Transverse colon (tissue), 4 donors: ENCODE data around the gene GPR42. TPM values are rescaled to one million over a fixed set of nuclear protein-coding genes. Genes with fewer than 3 reads are reported as not detected.

ENCODE experiments used
- DNase-seq: peaks from one replicate; pipeline ENCODE4 v3.0.0-alpha.2; 2019
- H3K27ac ChIP-seq, 4 donors: fragments of 200-600 bp; sonication (generic); 2 replicates each; pipeline ENCODE4 v1.5.1; 2016 to 2018; ENCODE audit warnings: inconsistent platforms in 4 of 4
- H3K27me3 ChIP-seq: fragments of 200-600 bp; sonication (generic); 2 replicates; pipeline ENCODE4 v1.5.1; 2017; ENCODE audit warnings: inconsistent platforms
- H3K36me3 ChIP-seq, 4 donors: fragments of 200-600 bp; sonication (generic); 2 replicates each; pipeline ENCODE4 v1.5.1; 2017 to 2019; ENCODE audit warnings: inconsistent platforms in 4 of 4
- H3K4me1 ChIP-seq, 4 donors: fragments of 200-600 bp; sonication (generic); 2 replicates each; pipeline ENCODE4 v1.5.1; 2017 to 2020; ENCODE audit warnings: inconsistent platforms in 4 of 4
- H3K4me3 ChIP-seq, 4 donors: fragments of 200-600 bp; sonication (generic); 1 replicate in 1 of 4; 2 replicates in 3 of 4; pipeline versions ENCODE4 v1.5.1 to v1.6.1; 2017 to 2019; ENCODE audit warnings: inconsistent platforms in 4 of 4
- H3K9me3 ChIP-seq, 2 donors: fragments of 200-600 bp; sonication (generic); 2 replicates each; pipeline ENCODE4 v1.5.1; 2017 to 2019; ENCODE audit warnings: inconsistent platforms in 2 of 2
- CTCF ChIP-seq, 5 experiments: fragments of 200-600 bp in 3 of 5; fragments of 450-650 bp in 2 of 5; sonication (generic) in 3 of 5; IDR thresholded peaks; 1 replicate in 2 of 5; 2 replicates in 3 of 5; pipeline ENCODE4 v1.5.1; 2016 to 2017; ENCODE audit warnings: antibody characterized with exemption in 5 of 5, inconsistent platforms in 3 of 5, mild to moderate bottlenecking in 2 of 5, moderate library complexity in 1 of 5
- EP300 ChIP-seq: sonication (generic); formaldehyde crosslinking; IDR thresholded peaks from one replicate; pipeline ENCODE4 v1.6.1; 2017; ENCODE audit warnings: antibody characterized with exemption, low read depth
- POLR2A ChIP-seq: fragments of 450-650 bp; IDR thresholded peaks from one replicate; pipeline ENCODE4 v1.6.1; 2016; ENCODE audit warnings: antibody characterized with exemption, mild to moderate bottlenecking, moderate library complexity
- POLR2AphosphoS5 ChIP-seq, 3 donors: sonication (generic); formaldehyde crosslinking; IDR thresholded peaks; one replicate each; pipeline ENCODE4 v1.6.1; 2016; ENCODE audit warnings: antibody characterized with exemption in 3 of 3
- WGBS, 2 donors: methylation state at CpG; one replicate each; pipeline ENCODE4 v1.1.5; 2018; ENCODE audit warnings: low coverage in 1 of 2; 5-methylcytosine and 5-hydroxymethylcytosine counted together
- in situ Hi-C, 4 donors: fragments of 200-750 bp; cut with MboI; loops; one replicate each; pipeline versions ENCODE4 v1.15.0 to v1.15.1; 2017; ENCODE audit warnings: low sequenced_read_pairs in 3 of 4, low pct_ligation_motif_present in 1 of 4, low pct_unique_long_range_greater_than_20kb in 1 of 4
- intact Hi-C: fragments of 100-400 bp; cut with DNase I; formaldehyde crosslinking; loops from one replicate; pipeline ENCODE4 v1.15.1; 2023; ENCODE audit warnings: low total_unique reads
- total RNA-seq, 4 donors: library from RNA; depleted of rRNA; stranded (reverse); fragments of >200 nt; gene quantifications; one replicate each; pipeline ENCODE4 v1.1.0, GENCODE V29; 2016

GPR42 gene
- total RNA-seq, 4 donors from 2014 or later, result not detected

DNA sequence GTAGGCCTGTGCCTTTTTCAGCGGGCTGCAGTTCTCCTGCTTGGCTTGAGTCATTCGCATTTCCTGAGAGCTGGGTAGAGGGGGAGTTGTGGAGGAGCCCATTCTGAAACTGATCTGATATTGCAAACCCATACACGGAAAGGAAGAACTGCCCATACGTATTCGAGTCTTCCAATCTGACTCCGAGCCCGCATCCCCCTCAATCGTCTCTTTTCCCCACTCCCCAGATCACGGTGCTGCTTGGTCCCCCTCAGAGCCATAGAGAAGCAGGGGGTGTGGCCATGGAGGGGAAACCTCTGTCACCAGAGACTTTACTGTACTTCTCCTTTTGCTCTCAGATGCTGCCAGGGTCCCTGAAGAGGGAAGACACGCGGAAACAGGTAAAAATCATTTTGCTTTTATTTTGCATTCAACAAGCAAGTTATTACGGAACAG, 42.0 kb upstream of the GPR42 start, which contains the start of gene CD22:
Gene CD22, plus strand, starts transcription at position 337 of the 435 bp plus-strand sequence. CDS start 2,854 bp downstream, outside the sequence.
- H3K9me3 ChIP-seq, result no peaks in the 10 kb centered on the region

DNA sequence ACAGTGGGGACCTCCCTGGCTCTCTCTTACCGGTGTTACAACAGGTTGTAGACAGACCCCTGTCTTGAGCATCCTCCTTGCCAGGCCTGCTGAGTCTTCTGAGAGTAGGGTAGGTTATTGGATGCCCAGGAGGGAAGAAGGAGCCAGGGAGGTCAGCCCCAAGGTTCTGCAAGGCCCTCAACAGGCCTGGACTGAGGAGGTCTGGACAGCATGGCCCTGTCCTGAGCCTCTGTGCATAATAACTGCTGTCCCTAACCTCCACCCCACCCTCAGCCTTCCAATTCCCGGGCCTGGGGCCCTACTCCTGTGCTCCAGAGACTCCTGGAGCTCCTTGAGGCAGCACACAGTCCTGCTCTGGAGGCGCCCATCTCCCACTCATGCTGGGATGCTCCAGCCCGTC, 41.5 kb upstream of the GPR42 start:
- DNase-seq, result no peak
- Histone ChIP-seq H3K36me3 (no peaks in the 10 kb centered on the region), H3K27ac (no peak overlapping the region), H3K27me3 (peaks cover 22% of the 10 kb centered on the region), H3K4me1 (no peaks in the 10 kb centered on the region), H3K4me3 (no peak overlapping the region), H3K9me3 (no peaks in the 10 kb centered on the region)
- TF ChIP-seq EP300 (no peak), CTCF (IDR thresholded peaks at IDR 0.05) (no peak), POLR2A (no peak), POLR2AphosphoS5 (IDR thresholded peaks at IDR 0.05) (no peak)
- 53% methylated on average over 4 of the region's 4 CpGs; no CpG with 5 or more reads in 1 of the 2 donors for WGBS, 2 donors
- intact Hi-C loops, result no loop called here
- in situ Hi-C loops, result no loop called here

More for the DNA sequence above, 42.0 kb upstream of the GPR42 start, which contains the start of gene CD22:
- peaks cover 22% of the 10 kb centered on the region for H3K27me3 ChIP-seq
- no peaks in the 10 kb centered on the region for H3K4me1 ChIP-seq
- 60% methylated on average over 3 to 12 of the region's 12 CpGs for WGBS, 2 donors
- no peak within 1 kb of the TSS for H3K4me3 ChIP-seq
- intact Hi-C loops (no loop called here), in situ Hi-C loops (no loop called here)
- peak in 2 of 3 donors; percentile 28 to 41 for TF ChIP-seq POLR2AphosphoS5 (IDR thresholded peaks at IDR 0.05)
- peak; percentile 49 for TF ChIP-seq POLR2A
- TF ChIP-seq CTCF (IDR thresholded peaks at IDR 0.05), result no peak
- no peak for TF ChIP-seq EP300
- no peaks in the 10 kb centered on the region for H3K36me3 ChIP-seq
- no peak within 1 kb of the TSS for H3K27ac ChIP-seq
- no peak for DNase-seq

DNA sequence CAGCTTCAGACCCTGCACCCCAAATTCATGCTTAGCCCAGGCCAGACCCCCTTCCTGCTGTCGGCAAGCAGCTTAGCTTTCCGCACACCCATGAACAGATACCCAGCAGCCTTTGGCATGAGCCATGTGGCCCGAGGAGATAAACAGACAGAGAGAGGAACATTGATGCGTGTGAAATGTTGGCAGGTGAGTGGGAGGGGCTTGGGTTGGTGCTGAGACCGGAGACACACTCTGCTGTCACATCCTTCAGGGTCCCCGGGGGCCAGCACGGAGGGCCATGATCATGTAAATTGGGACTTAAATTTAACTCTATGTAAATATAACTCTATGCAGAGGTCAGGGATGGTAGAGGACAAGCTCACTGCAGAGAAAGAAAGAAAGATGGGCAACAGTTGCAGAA, 40.4 kb upstream of the GPR42 start:
- no peak overlapping the region for H3K4me3 ChIP-seq
- peak; percentile 26 for DNase-seq

DNA sequence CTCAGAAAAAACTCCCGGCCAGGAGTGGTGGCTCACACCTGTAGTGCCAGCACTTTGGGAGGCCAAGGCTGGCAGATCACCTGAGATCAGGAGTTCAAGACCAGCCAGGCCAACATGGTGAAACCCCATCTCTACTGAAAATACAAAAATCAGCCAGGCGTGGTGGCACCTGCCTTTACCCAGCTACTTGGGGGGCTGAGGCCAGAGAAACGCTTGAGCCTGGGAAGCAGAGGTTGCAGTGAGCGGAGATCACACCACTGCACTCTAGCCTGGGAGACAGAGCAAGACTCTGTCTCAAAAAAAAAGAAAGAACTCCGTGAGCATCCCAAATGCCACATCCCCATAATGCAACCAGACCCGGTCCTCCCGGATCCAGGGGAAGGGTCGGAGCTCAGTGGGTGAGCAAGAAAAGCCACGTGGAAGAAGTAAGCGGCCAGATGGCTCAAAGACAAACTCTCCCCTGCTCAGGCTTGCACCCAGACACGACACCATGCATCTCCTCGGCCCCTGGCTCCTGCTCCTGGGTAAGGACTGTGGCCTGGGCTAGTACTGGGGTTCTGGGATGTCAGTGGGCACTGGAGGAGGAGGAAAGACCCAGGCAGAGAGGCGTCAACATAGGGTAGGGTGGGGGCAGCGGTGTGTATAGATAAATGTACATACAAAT, 39.2 kb upstream of the GPR42 start:
- H3K4me1 ChIP-seq, result no peaks in the 10 kb centered on the region
- 59 to 69% methylated on average over 4 to 14 of the region's 14 CpGs for WGBS, 2 donors
- H3K27me3 ChIP-seq, result peaks cover 22% of the 10 kb centered on the region
- no peaks in the 10 kb centered on the region for H3K36me3 ChIP-seq
- H3K27ac ChIP-seq, result no peak overlapping the region
- TF ChIP-seq POLR2AphosphoS5 (IDR thresholded peaks at IDR 0.05), result no peak
- DNase-seq, result no peak
- no peaks in the 10 kb centered on the region for H3K9me3 ChIP-seq
- in situ Hi-C loops (no loop called here), intact Hi-C loops (no loop called here)
- no peak overlapping the region for H3K4me3 ChIP-seq

More for the DNA sequence above, 40.4 kb upstream of the GPR42 start:
- no peak overlapping the region for H3K27ac ChIP-seq
- TF ChIP-seq CTCF (IDR thresholded peaks at IDR 0.05) (no peak), POLR2A (no peak), EP300 (no peak), POLR2AphosphoS5 (IDR thresholded peaks at IDR 0.05) (no peak)
- H3K4me1 ChIP-seq, result no peaks in the 10 kb centered on the region
- intact Hi-C loops (no loop called here), in situ Hi-C loops (no loop called here)
- no peaks in the 10 kb centered on the region for H3K36me3 ChIP-seq
- H3K27me3 ChIP-seq, result peaks cover 22% of the 10 kb centered on the region
- 59 to 70% methylated on average over 2 to 7 of the region's 7 CpGs for WGBS, 2 donors
- no peaks in the 10 kb centered on the region for H3K9me3 ChIP-seq
